Astrocyte of the cerebellum (primary cell): Measurements from ENCODE around the gene CDC5L.
A peak's percentile ranks its signal among the peaks of the same experiment; 100 is the strongest.

Experiments used
- DNase-seq: peaks from one replicate; pipeline ENCODE4 v3.0.0-alpha.2; 2011; ENCODE audit warnings: low read depth
- H3K4me3 ChIP-seq: 2 replicates; pipeline ENCODE4 v1.5.1; 2011; ENCODE audit warnings: mild to moderate bottlenecking, low read depth, low read length, moderate library complexity
- CTCF ChIP-seq: IDR thresholded peaks from 2 replicates; pipeline ENCODE4 v1.5.1; 2012; ENCODE audit warnings: low read length, low read depth, moderate library complexity, mild to moderate bottlenecking; ENCODE audit errors: missing control alignments
- in situ Hi-C: cut with HindIII; loops from 2 replicates; pipeline ENCODE4 v1.10.0; 2017; ENCODE audit warnings: low sequenced_read_pairs

The CDC5L gene

GRCh38 chr6:44388135-44388487, 605 bp downstream of the CDC5L start:
- peak overlapping the region; percentile 76 for H3K4me3 ChIP-seq
- in situ Hi-C loops, result no loop called here
- no peak for DNase-seq
- TF ChIP-seq CTCF, result no peak

GRCh38 chr6:44388887-44389286, 1.4 kb downstream of the CDC5L start:
- no peak for TF ChIP-seq CTCF
- no peak for DNase-seq
- in situ Hi-C loops, result no loop called here
- peak overlapping the region; percentile 76 for H3K4me3 ChIP-seq

DNA sequence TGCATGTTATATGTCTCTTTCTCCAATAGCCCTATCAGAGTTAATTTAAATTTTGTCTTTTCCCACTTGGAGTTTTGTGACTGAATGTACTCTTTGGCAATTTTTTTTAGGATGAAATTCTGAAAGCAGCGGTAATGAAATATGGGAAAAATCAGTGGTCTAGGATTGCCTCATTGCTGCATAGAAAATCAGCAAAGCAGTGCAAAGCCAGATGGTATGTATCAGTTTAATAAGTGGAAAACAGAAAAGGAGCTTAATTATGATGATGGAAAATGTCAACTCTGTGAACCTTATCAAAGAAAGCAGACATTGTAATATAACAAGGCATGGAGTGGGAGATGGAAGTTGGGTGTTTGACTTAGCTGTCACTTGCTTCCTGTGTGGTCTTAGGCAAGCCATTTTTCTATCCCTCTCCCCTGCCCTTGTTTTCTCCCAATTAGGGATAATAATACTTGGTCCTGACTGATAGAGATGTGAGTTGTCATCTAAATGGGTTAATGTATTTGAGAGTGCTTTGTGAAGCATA, 2.7 kb downstream of the CDC5L start:
- no peak for TF ChIP-seq CTCF
- H3K4me3 ChIP-seq, result no peak overlapping the region
- in situ Hi-C loops, result no loop called here
- no peak for DNase-seq

GRCh38 chr6:44395501-44395900, 8.0 kb downstream of the CDC5L start:
- no peak overlapping the region for H3K4me3 ChIP-seq
- in situ Hi-C loops, result no loop called here
- TF ChIP-seq CTCF, result no peak
- no peak for DNase-seq

DNA sequence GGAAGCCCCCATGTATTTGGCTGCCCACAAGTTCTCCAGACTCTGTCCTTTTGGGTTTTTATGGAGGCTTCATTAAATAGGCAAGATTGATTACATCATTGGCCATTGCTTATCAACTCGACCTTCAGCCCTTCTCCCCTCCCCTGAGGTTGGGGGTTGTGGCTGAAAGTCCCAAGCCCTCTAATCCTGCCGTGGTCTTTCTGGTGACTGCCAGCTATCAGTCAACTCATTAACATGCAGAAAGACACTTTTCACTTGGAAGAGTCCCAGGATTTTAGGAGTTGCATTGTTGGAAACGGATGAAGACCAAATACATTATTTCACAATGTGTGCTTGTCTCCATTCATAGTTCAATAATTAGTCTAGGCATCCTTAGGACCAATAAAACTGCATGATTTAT, 9.5 kb downstream of the CDC5L start:
- in situ Hi-C loops, result no loop called here
- no peak for DNase-seq
- no peak overlapping the region for H3K4me3 ChIP-seq
- no peak for TF ChIP-seq CTCF

- no peak for TF ChIP-seq CTCF
- DNase-seq, result no peak
- H3K4me3 ChIP-seq, result no peak overlapping the region
- in situ Hi-C loops, result no loop called here
Observed at GRCh38 chr6:44397424-44398164, 10.1 kb downstream of the CDC5L start.

- H3K4me3 ChIP-seq, result no peak overlapping the region
- no peak for TF ChIP-seq CTCF
- in situ Hi-C loops, result no loop called here
- DNase-seq, result no peak
Observed at GRCh38 chr6:44399991-44400390, 12.5 kb downstream of the CDC5L start.
